A549 (cell line): ENCODE data around the gene EHD3. TPM values are rescaled to one million over a fixed set of nuclear protein-coding genes. Genes with fewer than 3 reads are reported as not detected.

ENCODE experiments used
- ATAC-seq, 2 experiments: fragments of 200-7000 bp in 1 of 2; fragments of >200 bp in 1 of 2; cut with Nextera tagmentation in 1 of 2; cut with Tn5 transposase in 1 of 2; 3 replicates each; pipeline versions ENCODE4 v1.8.0 to v1.9.1; 2018 to 2020; ENCODE audit warnings: mild to moderate bottlenecking in 1 of 2, moderate library complexity in 1 of 2
- CTCF ChIA-PET: fragments of 300-600 bp; sonication (Branson Sonifier 250); formaldehyde crosslinking; extraction: SDS; loops from one replicate; lab custom pipeline; 2021; ENCODE audit warnings: antibody characterized with exemption, inconsistent platforms; lab: Yijun Ruan, JAX
- POLR2A ChIA-PET: fragments of 350-600 bp; formaldehyde crosslinking; extraction: SDS; loops from one replicate; lab custom pipeline; 2021; ENCODE audit warnings: antibody characterized with exemption, inconsistent platforms; lab: Yijun Ruan, JAX
- DNase-seq, 2 experiments: peaks; one replicate each; pipeline versions ENCODE4 v3.0.0 to v3.0.0-alpha.2; 2011 to 2016; ENCODE audit warnings: low read depth in 1 of 2, low spot score in 1 of 2
- FAIRE-seq: peaks from 2 replicates; lab custom pipeline; 2011; peaks lifted over from hg19 to GRCh38; lab: Jason Lieb, UNC
- H3K27ac ChIP-seq, 2 experiments: fragments of >200 bp; sonication (Bioruptor Twin); formaldehyde crosslinking; 3 replicates each; pipeline ENCODE4 v1.5.1; 2016 to 2017
- H3K4me1 ChIP-seq: fragments of >200 bp; sonication (Bioruptor Twin); formaldehyde crosslinking; 3 replicates; pipeline ENCODE4 v1.6.1; 2016
- H3K4me2 ChIP-seq: fragments of >200 bp; sonication (Bioruptor Twin); formaldehyde crosslinking; 3 replicates; pipeline ENCODE4 v1.6.1; 2016
- H3K4me3 ChIP-seq: fragments of >200 bp; sonication (Bioruptor Twin); formaldehyde crosslinking; 3 replicates; pipeline ENCODE4 v1.5.1; 2016
- H3K9me3 ChIP-seq: fragments of >200 bp; sonication (Bioruptor Twin); formaldehyde crosslinking; 3 replicates; pipeline ENCODE4 v1.6.1; 2016
- CBX2 ChIP-seq: fragments of 200-600 bp; sonication (generic); IDR thresholded peaks from 2 replicates; pipeline ENCODE4 v1.6.1; 2016; ENCODE audit warnings: low read depth, mild to moderate bottlenecking, borderline replicate concordance
- CTCF ChIP-seq: fragments of >200 bp; sonication (Bioruptor Twin); formaldehyde crosslinking; IDR thresholded peaks from 3 replicates; pipeline ENCODE4 v1.5.1; 2016
- ELK1 ChIP-seq: fragments of 150-350 bp; IDR thresholded peaks from 2 replicates; pipeline ENCODE4 v1.6.1; 2014; ENCODE audit warnings: low read depth, mild to moderate bottlenecking, low read length
- EP300 ChIP-seq, 2 experiments: fragments of >200 bp; sonication (Bioruptor Twin); formaldehyde crosslinking; IDR thresholded peaks; 2 replicates in 1 of 2; 3 replicates in 1 of 2; pipeline ENCODE4 v1.6.1; 2016 to 2017
- FOSL2 ChIP-seq, 2 experiments: fragments of 450-650 bp in 1 of 2; fragments of >200 bp in 1 of 2; sonication (Bioruptor Twin) in 1 of 2; formaldehyde crosslinking; IDR thresholded peaks; 2 replicates each; pipeline versions ENCODE4 v1.5.0 to v1.6.1; 2016 to 2020; ENCODE audit warnings: mild to moderate bottlenecking in 1 of 2, moderate library complexity in 1 of 2
- HDAC2 ChIP-seq: fragments of 200-600 bp; sonication (generic); IDR thresholded peaks from 2 replicates; pipeline ENCODE4 v1.6.1; 2016
- HOXB13 ChIP-seq: fragments of 250-450 bp; sonication (Bioruptor Pico); IDR thresholded peaks from 2 replicates; pipeline ENCODE4 v1.5.0; 2020; ENCODE audit warnings: low read depth, mild to moderate bottlenecking, moderate library complexity
- JUN ChIP-seq, 2 experiments: fragments of >200 bp; sonication (Bioruptor Twin); formaldehyde crosslinking; IDR thresholded peaks; 2 replicates in 1 of 2; 3 replicates in 1 of 2; pipeline ENCODE4 v1.6.1; 2016 to 2017
- JUNB ChIP-seq: fragments of >200 bp; sonication (Bioruptor Twin); formaldehyde crosslinking; IDR thresholded peaks from 2 replicates; pipeline ENCODE4 v1.6.1; 2016
- KDM1A ChIP-seq: fragments of 200-600 bp; sonication (generic); IDR thresholded peaks from 2 replicates; pipeline ENCODE4 v1.6.1; 2016; ENCODE audit warnings: low read depth, mild to moderate bottlenecking
- MAFK ChIP-seq: fragments of 450-650 bp; IDR thresholded peaks from 2 replicates; pipeline ENCODE4 v1.6.1; 2014; ENCODE audit not compliant: partially characterized antibody
- NFE2L2 ChIP-seq: fragments of 150-350 bp; conservative IDR thresholded peaks from 2 replicates; pipeline ENCODE4 v1.6.1; 2014; ENCODE audit warnings: low read length
- NR3C1 ChIP-seq: fragments of >200 bp; sonication (Bioruptor Twin); formaldehyde crosslinking; IDR thresholded peaks from 3 replicates; pipeline ENCODE4 v1.6.1; 2017
- RARB ChIP-seq: fragments of 250-450 bp; sonication (Bioruptor Pico); IDR thresholded peaks from 2 replicates; pipeline ENCODE4 v1.8.0; 2021; ENCODE audit warnings: mild to moderate bottlenecking, moderate library complexity
- SMC3 ChIP-seq: fragments of >200 bp; sonication (Bioruptor Twin); formaldehyde crosslinking; IDR thresholded peaks from 3 replicates; pipeline ENCODE4 v1.6.1; 2018; ENCODE audit warnings: inconsistent platforms
- whole genome bisulfite sequencing: methylation state at CpG from one replicate; pipeline ENCODE4 v1.1.6; 2017; ENCODE audit errors: missing lambda C conversion rate; 5-methylcytosine and 5-hydroxymethylcytosine counted together
- polyA plus RNA-seq, 4 experiments: library from polyadenylated mRNA; depleted of rRNA in 3 of 4; stranded (reverse); fragments of >200 nt; fragmentation: RNase III in 1 of 4; extraction: RNeasy Plus Mini Kit Qiagen cat#74134 plus additional on column Dnase treatment in 1 of 4; gene quantifications; 2 replicates in 3 of 4; 3 replicates in 1 of 4; pipeline ENCODE4 v1.2.3, GENCODE V29; 2011 to 2017
- TF ChIP-seq, protein P1 (sequence below): IDR thresholded peaks from 2 replicates; pipeline ENCODE4 v1.6.1; 2012
- TF ChIP-seq, protein P2 (sequence below): fragments of 250-450 bp; sonication (Bioruptor Pico); IDR thresholded peaks from 2 replicates; pipeline ENCODE4 v1.5.0; 2020; ENCODE audit warnings: low read depth, mild to moderate bottlenecking, moderate library complexity

The EHD3 gene
- polyA plus RNA-seq, 2 of the 4 experiments (the other 2 are of a cell fraction): 8.7 to 10.6 TPM

GRCh38 chr2:31233231-31233630 lies 721 bp upstream of the EHD3 start:
- TF ChIP-seq NR3C1 (no peak), KDM1A (no peak), EP300 (IDR thresholded peaks at IDR 0.05) (no peak), JUN (IDR thresholded peaks at IDR 0.05) (no peak), CBX2 (no peak), RARB (CRISPR knock-in tag) (no peak), ELK1 (no peak), HOXB13 (no peak), CTCF (no peak)
- TF ChIP-seq, protein P1, sequence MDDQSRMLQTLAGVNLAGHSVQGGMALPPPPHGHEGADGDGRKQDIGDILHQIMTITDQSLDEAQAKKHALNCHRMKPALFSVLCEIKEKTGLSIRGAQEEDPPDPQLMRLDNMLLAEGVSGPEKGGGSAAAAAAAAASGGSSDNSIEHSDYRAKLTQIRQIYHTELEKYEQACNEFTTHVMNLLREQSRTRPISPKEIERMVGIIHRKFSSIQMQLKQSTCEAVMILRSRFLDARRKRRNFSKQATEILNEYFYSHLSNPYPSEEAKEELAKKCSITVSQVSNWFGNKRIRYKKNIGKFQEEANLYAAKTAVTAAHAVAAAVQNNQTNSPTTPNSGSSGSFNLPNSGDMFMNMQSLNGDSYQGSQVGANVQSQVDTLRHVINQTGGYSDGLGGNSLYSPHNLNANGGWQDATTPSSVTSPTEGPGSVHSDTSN: no peak
- no peak for FAIRE-seq
- peak overlapping the region; percentile 11 to 92; a peak in 3 of 6 replicates for H3K27ac ChIP-seq
- H3K4me3 ChIP-seq: peak overlapping the region; percentile 68; the same call in 1 of the 3 replicates
- H3K4me2 ChIP-seq: peak overlapping the region; percentile 92
- DNase-seq: no peak
- no peaks in the 10 kb centered on the region for H3K9me3 ChIP-seq
- H3K4me1 ChIP-seq: peaks cover 14% of the 10 kb centered on the region; the same call in 2 of the 3 replicates
- ATAC-seq: 0 out of 6 replicates have a peak, but pooled peaks of 1 of the 2 experiments have one; percentile 9
- CTCF ChIA-PET: interaction anchor here (0.6 to 2.8 kb wide), 39 partner anchors 8 to 1063 kb away, joined by 3 to 37 read pairs (median 4); partner anchors contain the start of gene CAPN14
- POLR2A ChIA-PET: interaction anchor here (0.7 to 1.2 kb wide), 3 partner anchors 63 to 95 kb away, joined by 3 to 5 read pairs (median 4); partner anchors contain the start of gene GALNT14
- 83% methylated on average over 1 of the region's 1 CpG for WGBS

DNA sequence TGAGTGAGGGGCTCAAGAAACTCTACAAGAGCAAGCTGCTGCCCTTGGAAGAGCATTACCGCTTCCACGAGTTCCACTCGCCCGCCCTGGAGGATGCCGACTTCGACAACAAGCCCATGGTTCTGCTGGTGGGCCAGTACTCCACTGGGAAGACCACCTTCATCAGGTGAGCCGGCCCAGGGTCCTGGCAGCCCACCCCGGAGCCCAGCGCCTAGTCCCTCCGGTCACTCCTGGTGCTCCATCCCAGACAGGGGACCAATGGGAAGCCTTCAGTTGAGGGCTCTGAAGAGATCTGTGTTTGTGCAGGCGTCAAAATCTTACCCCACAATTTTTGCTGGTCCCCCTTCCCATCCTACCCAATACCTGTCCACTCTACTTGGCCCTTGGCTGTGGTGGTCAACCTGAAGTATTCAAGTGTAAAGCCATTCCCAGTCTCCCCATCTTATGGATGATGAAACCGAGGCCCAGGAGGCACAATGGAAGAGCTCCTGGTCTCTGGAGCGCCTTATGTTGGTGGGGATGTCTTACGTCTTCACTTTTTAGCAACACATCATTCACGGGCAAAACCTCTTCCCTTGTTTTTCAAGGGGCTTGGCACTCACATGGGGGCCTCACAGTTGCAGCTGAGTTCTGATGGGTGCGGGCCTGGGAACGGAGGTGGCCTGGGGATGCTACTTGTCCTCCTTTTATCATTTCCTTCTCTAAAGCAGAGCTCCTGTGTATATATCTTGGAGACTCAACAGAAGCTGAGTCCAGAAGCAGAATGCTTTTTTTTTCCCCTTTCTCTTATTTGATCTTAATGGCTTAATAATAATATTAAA lies 941 bp downstream of the EHD3 start:
- Histone ChIP-seq H3K4me2 (peak overlapping the region; percentile 92), H3K4me3 (peak overlapping the region; percentile 68), H3K4me1 (peaks cover 14% of the 10 kb centered on the region; the same call in 2 of the 3 replicates)
- ATAC-seq (no peak), FAIRE-seq (no peak)
- WGBS: 88% methylated on average over 17 of the region's 17 CpGs
- CTCF ChIA-PET: interaction anchor here (0.6 to 3.4 kb wide), 10 partner anchors 15 to 961 kb away, joined by 3 to 37 read pairs (median 4); no protein-coding TSS in a partner anchor
- no peak for TF ChIP-seq HDAC2
- TF ChIP-seq EP300 (IDR thresholded peaks at IDR 0.05): no peak
- no peak for TF ChIP-seq SMC3
- TF ChIP-seq KDM1A: no peak
- no peak for TF ChIP-seq JUNB
- TF ChIP-seq, protein P2, sequence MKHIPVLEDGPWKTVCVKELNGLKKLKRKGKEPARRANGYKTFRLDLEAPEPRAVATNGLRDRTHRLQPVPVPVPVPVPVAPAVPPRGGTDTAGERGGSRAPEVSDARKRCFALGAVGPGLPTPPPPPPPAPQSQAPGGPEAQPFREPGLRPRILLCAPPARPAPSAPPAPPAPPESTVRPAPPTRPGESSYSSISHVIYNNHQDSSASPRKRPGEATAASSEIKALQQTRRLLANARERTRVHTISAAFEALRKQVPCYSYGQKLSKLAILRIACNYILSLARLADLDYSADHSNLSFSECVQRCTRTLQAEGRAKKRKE: no peak
- no peak for TF ChIP-seq MAFK
- TF ChIP-seq, all 56 proteins: peak for 0
- DNase-seq: no peak
- no peaks in the 10 kb centered on the region for H3K9me3 ChIP-seq
- POLR2A ChIA-PET: no interaction called here
- peak overlapping the region; percentile 80 to 92 for H3K27ac ChIP-seq

- Histone ChIP-seq H3K4me1 (peaks cover 14% of the 10 kb centered on the region; the same call in 2 of the 3 replicates), H3K4me3 (no peak overlapping the region), H3K27ac (no peak overlapping the region), H3K9me3 (no peaks in the 10 kb centered on the region), H3K4me2 (peak overlapping the region; percentile 92; the same call in 2 of the 3 replicates)
- ATAC-seq: no peak
- peak in 1 of 2 experiments; percentile 29 for DNase-seq
- TF ChIP-seq FOSL2 (IDR thresholded peaks at IDR 0.05): peak; percentile 34; the same call in 1 of the 2 replicates
- TF ChIP-seq FOSL2 (CRISPR knock-in tag; IDR thresholded peaks at IDR 0.05): peak; percentile 59; the same call in 1 of the 2 replicates
- no peak for TF ChIP-seq NFE2L2
- no peak for TF ChIP-seq CBX2
- ChIA-PET POLR2A (no interaction called here), CTCF (interaction anchor here (0.8 to 3.4 kb wide), 6 partner anchors 16 to 495 kb away, joined by 3 to 37 read pairs (median 4); no protein-coding TSS in a partner anchor)
- FAIRE-seq: no peak
- WGBS: 78% methylated on average over 4 of the region's 4 CpGs
Observed at GRCh38 chr2:31235504-31235902, 1.6 kb downstream of the EHD3 start.
